ENCODE measurements around the gene EFCAB6. TPM values are rescaled to one million over a fixed set of nuclear protein-coding genes. Genes with fewer than 3 reads are reported as not detected.

EFCAB6 gene
- polyA plus RNA-seq, 2 of the 4 experiments (the other 2 are of a cell fraction): 0.46 to 1.2 TPM

- 58% methylated on average over 5 of the region's 5 CpGs for WGBS (ENCODE audit: missing lambda C conversion rate)
Measured at GRCh38 chr22:43574738-43575137, 237.4 kb downstream of the EFCAB6 start.

More at GRCh38 chr22:43574738-43575137, 237.4 kb downstream of the EFCAB6 start:
- ChIA-PET CTCF (interaction anchor here (0.8 to 1.0 kb wide), 2 partner anchors 14 to 137 kb away, joined by 3 to 7 read pairs; no protein-coding TSS in a partner anchor), POLR2A (no interaction called here)
- Histone ChIP-seq H3K9me3 (no peaks in the 10 kb centered on the region), H3K4me3 (no peak overlapping the region), H3K27ac (no peak overlapping the region), H3K4me1 (no peaks in the 10 kb centered on the region), H3K4me2 (no peak overlapping the region)
- FAIRE-seq (no peak), DNase-seq (ENCODE audit: low read depth in 1 of 2, low spot score in 1 of 2) (no peak), ATAC-seq (no peak)
- TF ChIP-seq CBX8 (IDR thresholded peaks at IDR 0.05) (no peak), HDAC2 (IDR thresholded peaks at IDR 0.05) (no peak), JUNB (IDR thresholded peaks at IDR 0.05) (no peak), MAZ (IDR thresholded peaks at IDR 0.05; ENCODE audit: borderline replicate concordance, low read depth, low read length) (no peak), CBX2 (IDR thresholded peaks at IDR 0.05; ENCODE audit: borderline replicate concordance, low read depth) (no peak), PBX3 (IDR thresholded peaks at IDR 0.05) (no peak), POLR2AphosphoS2 (conservative IDR thresholded peaks at IDR 0.05; ENCODE audit: low read length) (no peak), FOSB (CRISPR knock-in tag; IDR thresholded peaks at IDR 0.05) (no peak), CTCF (IDR thresholded peaks at IDR 0.05) (no peak), CHD4 (IDR thresholded peaks at IDR 0.05; ENCODE audit: borderline replicate concordance) (no peak), BHLHE40 (IDR thresholded peaks at IDR 0.05; ENCODE audit: low read depth, low read length) (no peak), NPAS2 (CRISPR knock-in tag; IDR thresholded peaks at IDR 0.05; ENCODE audit: borderline replicate concordance) (no peak), EP300 (IDR thresholded peaks at IDR 0.05) (no peak), RCOR1 (IDR thresholded peaks at IDR 0.05; ENCODE audit: low read depth, low read length) (no peak), RNF2 (IDR thresholded peaks at IDR 0.05; ENCODE audit: borderline replicate concordance, low read depth) (no peak), NR3C1 (IDR thresholded peaks at IDR 0.05) (no peak), NFE2L2 (conservative IDR thresholded peaks at IDR 0.05; ENCODE audit: low read length) (no peak), ATOH8 (CRISPR knock-in tag; IDR thresholded peaks at IDR 0.05; ENCODE audit: low read depth) (no peak)
- TF ChIP-seq, protein P1, sequence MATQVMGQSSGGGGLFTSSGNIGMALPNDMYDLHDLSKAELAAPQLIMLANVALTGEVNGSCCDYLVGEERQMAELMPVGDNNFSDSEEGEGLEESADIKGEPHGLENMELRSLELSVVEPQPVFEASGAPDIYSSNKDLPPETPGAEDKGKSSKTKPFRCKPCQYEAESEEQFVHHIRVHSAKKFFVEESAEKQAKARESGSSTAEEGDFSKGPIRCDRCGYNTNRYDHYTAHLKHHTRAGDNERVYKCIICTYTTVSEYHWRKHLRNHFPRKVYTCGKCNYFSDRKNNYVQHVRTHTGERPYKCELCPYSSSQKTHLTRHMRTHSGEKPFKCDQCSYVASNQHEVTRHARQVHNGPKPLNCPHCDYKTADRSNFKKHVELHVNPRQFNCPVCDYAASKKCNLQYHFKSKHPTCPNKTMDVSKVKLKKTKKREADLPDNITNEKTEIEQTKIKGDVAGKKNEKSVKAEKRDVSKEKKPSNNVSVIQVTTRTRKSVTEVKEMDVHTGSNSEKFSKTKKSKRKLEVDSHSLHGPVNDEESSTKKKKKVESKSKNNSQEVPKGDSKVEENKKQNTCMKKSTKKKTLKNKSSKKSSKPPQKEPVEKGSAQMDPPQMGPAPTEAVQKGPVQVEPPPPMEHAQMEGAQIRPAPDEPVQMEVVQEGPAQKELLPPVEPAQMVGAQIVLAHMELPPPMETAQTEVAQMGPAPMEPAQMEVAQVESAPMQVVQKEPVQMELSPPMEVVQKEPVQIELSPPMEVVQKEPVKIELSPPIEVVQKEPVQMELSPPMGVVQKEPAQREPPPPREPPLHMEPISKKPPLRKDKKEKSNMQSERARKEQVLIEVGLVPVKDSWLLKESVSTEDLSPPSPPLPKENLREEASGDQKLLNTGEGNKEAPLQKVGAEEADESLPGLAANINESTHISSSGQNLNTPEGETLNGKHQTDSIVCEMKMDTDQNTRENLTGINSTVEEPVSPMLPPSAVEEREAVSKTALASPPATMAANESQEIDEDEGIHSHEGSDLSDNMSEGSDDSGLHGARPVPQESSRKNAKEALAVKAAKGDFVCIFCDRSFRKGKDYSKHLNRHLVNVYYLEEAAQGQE (IDR thresholded peaks at IDR 0.05): no peak
- TF ChIP-seq, protein P2, sequence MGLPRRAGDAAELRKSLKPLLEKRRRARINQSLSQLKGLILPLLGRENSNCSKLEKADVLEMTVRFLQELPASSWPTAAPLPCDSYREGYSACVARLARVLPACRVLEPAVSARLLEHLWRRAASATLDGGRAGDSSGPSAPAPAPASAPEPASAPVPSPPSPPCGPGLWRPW (IDR thresholded peaks at IDR 0.05): no peak
